Cardiac fibroblast (primary cell): ENCODE data around the gene MAPKAPK3.

Source experiments
- DNase-seq, 2 donors: peaks; one replicate each; pipeline versions ENCODE4 v3.0.0 to v3.0.0-alpha.2; 2010; ENCODE audit warnings: low read depth in 2 of 2
- H3K4me3 ChIP-seq, 2 donors: replicated peaks in 1 of 2; 1 replicate in 1 of 2; 2 replicates in 1 of 2; pipeline ENCODE4 v1.5.1; 2011; ENCODE audit warnings: low read depth in 2 of 2, low read length in 2 of 2, mild to moderate bottlenecking in 2 of 2, moderate library complexity in 1 of 2
- TF ChIP-seq, protein P1 (sequence below): IDR thresholded peaks from one replicate; pipeline ENCODE4 v1.5.1; 2011; ENCODE audit warnings: low read depth, mild to moderate bottlenecking, low read length, inconsistent platforms

Gene MAPKAPK3

GRCh38 chr3:50594253-50594785, 22.6 kb upstream of the MAPKAPK3 start:
- no peak for DNase-seq
- TF ChIP-seq, protein P1, sequence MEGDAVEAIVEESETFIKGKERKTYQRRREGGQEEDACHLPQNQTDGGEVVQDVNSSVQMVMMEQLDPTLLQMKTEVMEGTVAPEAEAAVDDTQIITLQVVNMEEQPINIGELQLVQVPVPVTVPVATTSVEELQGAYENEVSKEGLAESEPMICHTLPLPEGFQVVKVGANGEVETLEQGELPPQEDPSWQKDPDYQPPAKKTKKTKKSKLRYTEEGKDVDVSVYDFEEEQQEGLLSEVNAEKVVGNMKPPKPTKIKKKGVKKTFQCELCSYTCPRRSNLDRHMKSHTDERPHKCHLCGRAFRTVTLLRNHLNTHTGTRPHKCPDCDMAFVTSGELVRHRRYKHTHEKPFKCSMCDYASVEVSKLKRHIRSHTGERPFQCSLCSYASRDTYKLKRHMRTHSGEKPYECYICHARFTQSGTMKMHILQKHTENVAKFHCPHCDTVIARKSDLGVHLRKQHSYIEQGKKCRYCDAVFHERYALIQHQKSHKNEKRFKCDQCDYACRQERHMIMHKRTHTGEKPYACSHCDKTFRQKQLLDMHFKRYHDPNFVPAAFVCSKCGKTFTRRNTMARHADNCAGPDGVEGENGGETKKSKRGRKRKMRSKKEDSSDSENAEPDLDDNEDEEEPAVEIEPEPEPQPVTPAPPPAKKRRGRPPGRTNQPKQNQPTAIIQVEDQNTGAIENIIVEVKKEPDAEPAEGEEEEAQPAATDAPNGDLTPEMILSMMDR, result no peak
- H3K4me3 ChIP-seq, result no peak overlapping the region

GRCh38 chr3:50599115-50599715, 17.7 kb upstream of the MAPKAPK3 start:
- H3K4me3 ChIP-seq, result no peak overlapping the region
- DNase-seq, result no peak
- TF ChIP-seq, protein P1, result no peak

GRCh38 chr3:50599716-50600118, 17.2 kb upstream of the MAPKAPK3 start:
- H3K4me3 ChIP-seq, result no peak overlapping the region
- peak in 1 of 2 donors; percentile 39 for DNase-seq
- TF ChIP-seq, protein P1, result no peak

DNA sequence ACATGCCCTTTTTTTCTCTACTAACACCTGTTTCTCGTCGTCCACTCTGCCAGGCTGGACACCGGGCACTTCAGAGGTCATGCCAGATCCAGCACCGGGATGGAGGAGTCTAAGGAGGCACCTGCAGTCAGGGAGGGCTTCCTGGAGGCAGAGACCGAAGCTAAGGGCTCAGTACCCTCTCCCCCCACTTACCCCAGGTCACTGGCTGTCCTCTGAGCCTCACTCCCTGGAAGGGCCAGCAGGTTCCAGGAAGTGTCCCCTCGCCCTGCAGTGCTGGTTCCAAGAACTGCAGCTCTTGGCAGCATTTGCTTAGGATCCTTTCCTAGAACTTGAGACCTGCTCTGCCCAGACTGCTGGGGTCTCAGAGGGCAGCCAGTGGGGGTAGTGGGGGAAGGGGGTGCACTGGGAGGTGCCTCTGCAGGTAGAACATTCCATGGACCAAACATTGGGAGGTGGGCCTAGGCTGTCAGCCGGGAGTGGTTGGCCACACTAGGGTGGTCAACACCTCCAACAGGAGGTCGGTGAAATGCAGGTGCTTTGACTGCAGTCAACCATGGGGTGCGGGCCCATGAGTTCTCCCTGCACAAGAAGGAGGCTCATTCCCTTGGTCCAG, 16.7 kb upstream of the MAPKAPK3 start:
- TF ChIP-seq, protein P1, result no peak
- no peak overlapping the region for H3K4me3 ChIP-seq
- DNase-seq, result no peak

GRCh38 chr3:50600841-50601591, 15.9 kb upstream of the MAPKAPK3 start:
- peak overlapping the region; percentile 5 to 7 for H3K4me3 ChIP-seq
- peak; percentile 97 to 99 for DNase-seq
- TF ChIP-seq, protein P1, result no peak

DNA sequence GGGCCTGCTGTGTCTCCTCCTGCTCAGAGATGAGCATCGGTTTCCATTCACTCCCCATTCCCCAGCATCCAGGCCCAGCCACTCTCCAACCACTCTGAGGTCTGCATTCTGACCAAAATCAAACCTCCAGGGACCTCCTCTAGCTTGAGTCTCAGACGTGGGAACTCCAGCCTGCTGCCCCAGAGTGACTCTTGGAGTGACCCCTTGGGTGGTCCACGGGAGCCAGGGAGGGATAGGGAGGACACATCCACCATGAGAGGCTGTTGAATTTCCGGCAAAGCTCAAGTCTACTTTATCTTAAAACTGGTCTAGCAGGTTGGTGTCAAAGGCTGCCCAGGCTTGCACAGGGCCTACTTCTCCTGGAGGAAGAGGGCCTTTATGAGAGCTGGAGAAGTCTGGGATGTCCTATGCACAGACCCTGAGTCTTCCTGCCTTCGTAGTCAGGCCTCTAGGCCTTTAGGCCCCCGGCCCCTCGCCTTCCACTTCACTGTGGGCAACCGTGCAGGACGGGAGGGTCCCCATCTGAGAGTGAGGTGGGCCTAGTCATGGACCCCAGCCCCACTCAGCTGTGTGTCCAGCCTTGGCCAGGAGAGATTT, 14.3 kb upstream of the MAPKAPK3 start:
- H3K4me3 ChIP-seq, result no peak overlapping the region
- TF ChIP-seq, protein P1, result no peak
- no peak for DNase-seq
